C4-2B (cell line): Measurements from ENCODE around the gene APOE.

ENCODE experiments used
- ZFX ChIP-seq: fragments of 450-650 bp; IDR thresholded peaks from 2 replicates; pipeline ENCODE4 v1.6.1; 2017
- TF ChIP-seq, protein P1 (sequence below): fragments of 450-650 bp; conservative IDR thresholded peaks from 2 replicates; pipeline ENCODE4 v1.5.1; 2017; ENCODE audit warnings: mild to moderate bottlenecking

- TF ChIP-seq ZFX: no peak
- TF ChIP-seq, protein P1, sequence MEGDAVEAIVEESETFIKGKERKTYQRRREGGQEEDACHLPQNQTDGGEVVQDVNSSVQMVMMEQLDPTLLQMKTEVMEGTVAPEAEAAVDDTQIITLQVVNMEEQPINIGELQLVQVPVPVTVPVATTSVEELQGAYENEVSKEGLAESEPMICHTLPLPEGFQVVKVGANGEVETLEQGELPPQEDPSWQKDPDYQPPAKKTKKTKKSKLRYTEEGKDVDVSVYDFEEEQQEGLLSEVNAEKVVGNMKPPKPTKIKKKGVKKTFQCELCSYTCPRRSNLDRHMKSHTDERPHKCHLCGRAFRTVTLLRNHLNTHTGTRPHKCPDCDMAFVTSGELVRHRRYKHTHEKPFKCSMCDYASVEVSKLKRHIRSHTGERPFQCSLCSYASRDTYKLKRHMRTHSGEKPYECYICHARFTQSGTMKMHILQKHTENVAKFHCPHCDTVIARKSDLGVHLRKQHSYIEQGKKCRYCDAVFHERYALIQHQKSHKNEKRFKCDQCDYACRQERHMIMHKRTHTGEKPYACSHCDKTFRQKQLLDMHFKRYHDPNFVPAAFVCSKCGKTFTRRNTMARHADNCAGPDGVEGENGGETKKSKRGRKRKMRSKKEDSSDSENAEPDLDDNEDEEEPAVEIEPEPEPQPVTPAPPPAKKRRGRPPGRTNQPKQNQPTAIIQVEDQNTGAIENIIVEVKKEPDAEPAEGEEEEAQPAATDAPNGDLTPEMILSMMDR: no peak
Measured at GRCh38 chr19:44924243-44924725, 18.7 kb downstream of the APOE start.
